ENCODE results near the gene NXPH3. TPM values are rescaled to one million over a fixed set of nuclear protein-coding genes. Genes with fewer than 3 reads are reported as not detected.

Gene NXPH3
- total RNA-seq, 1 experiment from 2014 or later, result 0.10 TPM

DNA sequence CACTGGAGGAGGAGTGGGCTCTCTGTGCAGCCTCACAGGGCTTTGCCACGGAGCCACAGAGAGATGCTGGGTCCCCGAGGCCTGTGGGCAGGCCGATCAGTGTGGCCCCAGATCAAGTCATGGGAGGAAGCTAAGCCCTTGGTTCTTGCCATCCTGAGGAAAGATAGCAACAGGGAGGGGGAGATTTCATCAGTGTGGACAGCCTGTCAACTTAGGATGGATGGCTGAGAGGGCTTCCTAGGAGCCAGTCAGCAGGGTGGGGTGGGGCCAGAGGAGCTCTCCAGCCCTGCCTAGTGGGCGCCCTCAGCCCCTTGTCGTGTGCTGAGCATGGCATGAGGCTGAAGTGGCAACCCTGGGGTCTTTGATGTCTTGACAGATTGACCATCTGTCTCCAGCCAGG is 3.9 kb downstream of the NXPH3 start:
- intact Hi-C loops (cut with micrococcal nuclease), result no loop called here

More for the DNA sequence above, 3.9 kb downstream of the NXPH3 start:
- no peaks in the 10 kb centered on the region for H3K79me2 ChIP-seq (ENCODE audit: insufficient read depth, low read length)
- H3K4me3 ChIP-seq (replicated peaks in 1 of 2; ENCODE audit: low read depth in 1 of 2, low read length in 2 of 2), result no peak overlapping the region
- H3K9me3 ChIP-seq (ENCODE audit: control insufficient read depth in 1 of 2, insufficient read depth in 1 of 2, low read depth in 1 of 2, low read length in 2 of 2), result no peaks in the 10 kb centered on the region
- no peak overlapping the region for H3K27ac ChIP-seq (ENCODE audit: low read depth, low read length)
- no peak for TF ChIP-seq ZFX (IDR thresholded peaks at IDR 0.05)
- no peak for TF ChIP-seq ZNF274 (IDR thresholded peaks at IDR 0.05; ENCODE audit: low read depth, low read length)
- TF ChIP-seq EGR1 (IDR thresholded peaks at IDR 0.05; ENCODE audit: low read depth), result no peak
- TF ChIP-seq ELF1 (IDR thresholded peaks at IDR 0.05; ENCODE audit: borderline replicate concordance, low read depth), result no peak
- no peak for TF ChIP-seq RAD21 (IDR thresholded peaks at IDR 0.05; ENCODE audit: low read depth)
- no peak for TF ChIP-seq CBX3 (IDR thresholded peaks at IDR 0.05; ENCODE audit: low read depth)
- no peak for TF ChIP-seq SP1 (IDR thresholded peaks at IDR 0.05; ENCODE audit: low read depth)
- TF ChIP-seq FOSL1 (IDR thresholded peaks at IDR 0.05; ENCODE audit: low read depth), result no peak
- TF ChIP-seq SIN3A (IDR thresholded peaks at IDR 0.05; ENCODE audit: low read depth), result no peak
- TF ChIP-seq, protein P1, sequence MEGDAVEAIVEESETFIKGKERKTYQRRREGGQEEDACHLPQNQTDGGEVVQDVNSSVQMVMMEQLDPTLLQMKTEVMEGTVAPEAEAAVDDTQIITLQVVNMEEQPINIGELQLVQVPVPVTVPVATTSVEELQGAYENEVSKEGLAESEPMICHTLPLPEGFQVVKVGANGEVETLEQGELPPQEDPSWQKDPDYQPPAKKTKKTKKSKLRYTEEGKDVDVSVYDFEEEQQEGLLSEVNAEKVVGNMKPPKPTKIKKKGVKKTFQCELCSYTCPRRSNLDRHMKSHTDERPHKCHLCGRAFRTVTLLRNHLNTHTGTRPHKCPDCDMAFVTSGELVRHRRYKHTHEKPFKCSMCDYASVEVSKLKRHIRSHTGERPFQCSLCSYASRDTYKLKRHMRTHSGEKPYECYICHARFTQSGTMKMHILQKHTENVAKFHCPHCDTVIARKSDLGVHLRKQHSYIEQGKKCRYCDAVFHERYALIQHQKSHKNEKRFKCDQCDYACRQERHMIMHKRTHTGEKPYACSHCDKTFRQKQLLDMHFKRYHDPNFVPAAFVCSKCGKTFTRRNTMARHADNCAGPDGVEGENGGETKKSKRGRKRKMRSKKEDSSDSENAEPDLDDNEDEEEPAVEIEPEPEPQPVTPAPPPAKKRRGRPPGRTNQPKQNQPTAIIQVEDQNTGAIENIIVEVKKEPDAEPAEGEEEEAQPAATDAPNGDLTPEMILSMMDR (IDR thresholded peaks at IDR 0.05 in 2 of 3, conservative IDR thresholded peaks at IDR 0.05 in 1 of 3; ENCODE audit: borderline replicate concordance in 1 of 3, insufficient read depth in 1 of 3, low read depth in 2 of 3, low read length in 2 of 3), result no peak
- no peak for TF ChIP-seq CEBPB (IDR thresholded peaks at IDR 0.05; ENCODE audit: low read depth)
- TF ChIP-seq, protein P2, sequence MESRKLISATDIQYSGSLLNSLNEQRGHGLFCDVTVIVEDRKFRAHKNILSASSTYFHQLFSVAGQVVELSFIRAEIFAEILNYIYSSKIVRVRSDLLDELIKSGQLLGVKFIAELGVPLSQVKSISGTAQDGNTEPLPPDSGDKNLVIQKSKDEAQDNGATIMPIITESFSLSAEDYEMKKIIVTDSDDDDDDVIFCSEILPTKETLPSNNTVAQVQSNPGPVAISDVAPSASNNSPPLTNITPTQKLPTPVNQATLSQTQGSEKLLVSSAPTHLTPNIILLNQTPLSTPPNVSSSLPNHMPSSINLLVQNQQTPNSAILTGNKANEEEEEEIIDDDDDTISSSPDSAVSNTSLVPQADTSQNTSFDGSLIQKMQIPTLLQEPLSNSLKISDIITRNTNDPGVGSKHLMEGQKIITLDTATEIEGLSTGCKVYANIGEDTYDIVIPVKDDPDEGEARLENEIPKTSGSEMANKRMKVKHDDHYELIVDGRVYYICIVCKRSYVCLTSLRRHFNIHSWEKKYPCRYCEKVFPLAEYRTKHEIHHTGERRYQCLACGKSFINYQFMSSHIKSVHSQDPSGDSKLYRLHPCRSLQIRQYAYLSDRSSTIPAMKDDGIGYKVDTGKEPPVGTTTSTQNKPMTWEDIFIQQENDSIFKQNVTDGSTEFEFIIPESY (IDR thresholded peaks at IDR 0.05; ENCODE audit: extremely low read depth, insufficient replicate concordance, low read length), result no peak
- TF ChIP-seq YY1 (IDR thresholded peaks at IDR 0.05; ENCODE audit: extremely low read depth, insufficient replicate concordance, low read depth, low read length), result no peak
- TF ChIP-seq POLR2A (IDR thresholded peaks at IDR 0.05; ENCODE audit: borderline replicate concordance, extremely low read depth, insufficient read depth, insufficient read length), result no peak
- no peak for TF ChIP-seq POLR2AphosphoS5 (IDR thresholded peaks at IDR 0.05; ENCODE audit: low read depth, low read length)
- no peaks in the 10 kb centered on the region for H4K20me1 ChIP-seq (ENCODE audit: insufficient read depth)
- no peaks in the 10 kb centered on the region for H3K27me3 ChIP-seq (ENCODE audit: insufficient read depth, low read length)
- H3K9me2 ChIP-seq (ENCODE audit: insufficient read depth), result no peaks in the 10 kb centered on the region
- no peak for ATAC-seq
- ChIA-PET POLR2A (no interaction called here), CTCF (interaction anchor here (1.4 kb wide), 1 partner anchor 9 kb away, joined by 4 read pairs; no protein-coding TSS in a partner anchor), RAD21 (ENCODE audit: low non-redundant PET in 1 of 2, low total read pairs in 2 of 2, uncharacterized antibody in 2 of 2, unreplicated experiment in 2 of 2) (no interaction called here)
- no peaks in the 10 kb centered on the region for H3K36me3 ChIP-seq (ENCODE audit: control insufficient read depth in 1 of 2, insufficient read depth in 2 of 2, low read length in 2 of 2)
- no peak for DNase-seq (ENCODE audit: low read depth, low spot score)
- H2AFZ ChIP-seq (ENCODE audit: low read depth, low read length, poor library complexity, severe bottlenecking), result no peak overlapping the region
- BruUV-seq (replicated peaks), result no TSS peak
- H3K9ac ChIP-seq (ENCODE audit: low read length), result no peak overlapping the region
- no peak overlapping the region for H3K4me2 ChIP-seq (ENCODE audit: low read length)
- peaks cover 0 to 20% of the 10 kb centered on the region in 2 experiments; a peak in 2 of 4 replicates for H3K4me1 ChIP-seq (ENCODE audit: control insufficient read depth in 1 of 2, insufficient read depth in 2 of 2, low read length in 2 of 2)

All from HCT116 (cell line).